Panc1 (cell line): ENCODE data around the gene THSD7B. TPM values are rescaled to one million over a fixed set of nuclear protein-coding genes. Genes with fewer than 3 reads are reported as not detected.

Experiments
- ATAC-seq: fragments of 200-7000 bp; cut with Tn5 transposase; 2 replicates; pipeline ENCODE4 v1.9.1; 2020; ENCODE audit warnings: mild to moderate bottlenecking, moderate library complexity
- BruUV-seq: library from RNA; stranded (reverse); fragments of 400-500 nt; replicated peaks from 2 replicates; lab custom pipeline; 2021; lab: Mats Ljungman, UMichigan
- CTCF ChIA-PET: fragments of 300-600 bp; sonication (Branson Sonifier 250); formaldehyde crosslinking; loops from one replicate; lab custom pipeline; 2022; ENCODE audit warnings: antibody characterized with exemption; lab: Charles Lee
- POLR2A ChIA-PET: fragments of 300-600 bp; sonication (Branson Sonifier 250); formaldehyde crosslinking; loops from one replicate; lab custom pipeline; 2022; ENCODE audit warnings: antibody characterized with exemption; lab: Charles Lee
- DNase-seq: peaks from one replicate; pipeline ENCODE4 v3.0.0-alpha.2; 2010; ENCODE audit warnings: low read depth, low spot score
- H3K27ac ChIP-seq: 2 replicates; pipeline ENCODE4 v1.5.1; 2011; ENCODE audit warnings: mild to moderate bottlenecking, low read length, inconsistent platforms
- H3K27me3 ChIP-seq: fragments of 200-500 bp; sonication (Bioruptor generic); 2 replicates; pipeline ENCODE4 v1.6.0; 2014; ENCODE audit warnings: low read length, inconsistent platforms; ENCODE audit not compliant: control insufficient read depth, insufficient read depth
- H3K36me3 ChIP-seq: fragments of 200-500 bp; sonication (Bioruptor generic); 2 replicates; pipeline ENCODE4 v1.5.1; 2014; ENCODE audit warnings: inconsistent platforms, mild to moderate bottlenecking, low read length, moderate library complexity; ENCODE audit not compliant: control insufficient read depth, insufficient read depth
- H3K4me1 ChIP-seq: 2 replicates; pipeline ENCODE4 v1.5.1; 2011; ENCODE audit warnings: inconsistent platforms, mild to moderate bottlenecking, low read length, moderate library complexity; ENCODE audit not compliant: control insufficient read depth, insufficient read depth
- H3K4me3 ChIP-seq, 2 experiments: 2 replicates each; pipeline ENCODE4 v1.5.1; 2011 to 2012; ENCODE audit warnings: low read depth in 2 of 2, low read length in 2 of 2, mild to moderate bottlenecking in 2 of 2, inconsistent platforms in 1 of 2, moderate library complexity in 1 of 2
- H3K9me3 ChIP-seq: fragments of 200-500 bp; sonication (Bioruptor generic); 2 replicates; pipeline ENCODE4 v1.5.1; 2014; ENCODE audit warnings: low read depth, mild to moderate bottlenecking, inconsistent platforms, low read length, moderate library complexity; ENCODE audit not compliant: control insufficient read depth, insufficient read depth
- CTCF ChIP-seq: fragments of 450-650 bp; IDR thresholded peaks from 2 replicates; pipeline ENCODE4 v1.5.1; 2017; ENCODE audit warnings: mild to moderate bottlenecking
- POLR2AphosphoS5 ChIP-seq: IDR thresholded peaks from 2 replicates; pipeline ENCODE4 v1.6.1; 2012; ENCODE audit warnings: mild to moderate bottlenecking, low read depth, low read length, moderate library complexity
- SIN3A ChIP-seq: IDR thresholded peaks from 2 replicates; pipeline ENCODE4 v1.6.1; 2012; ENCODE audit warnings: low read depth, mild to moderate bottlenecking, low read length, moderate library complexity, borderline replicate concordance; ENCODE audit not compliant: insufficient read depth
- TCF7L2 ChIP-seq: IDR thresholded peaks from 2 replicates; pipeline ENCODE4 v1.6.1; 2011; ENCODE audit warnings: mild to moderate bottlenecking, low read depth, low read length, inconsistent platforms
- in situ Hi-C: cut with HindIII; loops from 2 replicates; pipeline ENCODE4 v1.10.0; 2016; ENCODE audit warnings: low sequenced_read_pairs, low pct_unique_long_range_greater_than_20kb
- intact Hi-C: fragments of 100-400 bp; cut with micrococcal nuclease; formaldehyde crosslinking; loops from one replicate; pipeline ENCODE4 v1.10.0; 2022; ENCODE audit not compliant: unreplicated experiment
- total RNA-seq: library from RNA; stranded (reverse); gene quantifications from one replicate; pipeline ENCODE4 v1.2.1, GENCODE V29; 2021; ENCODE audit not compliant: unreplicated experiment
- TF ChIP-seq, protein P1 (sequence below), 2 experiments: IDR thresholded peaks; 2 replicates each; pipeline ENCODE4 v1.6.1; 2011 to 2012; ENCODE audit warnings: low read depth in 2 of 2, control low read depth in 1 of 2, low read length in 1 of 2, mild to moderate bottlenecking in 1 of 2, moderate library complexity in 1 of 2; ENCODE audit not compliant: insufficient read depth in 1 of 2

Gene THSD7B
- total RNA-seq, 1 experiment from 2014 or later, result not detected

DNA sequence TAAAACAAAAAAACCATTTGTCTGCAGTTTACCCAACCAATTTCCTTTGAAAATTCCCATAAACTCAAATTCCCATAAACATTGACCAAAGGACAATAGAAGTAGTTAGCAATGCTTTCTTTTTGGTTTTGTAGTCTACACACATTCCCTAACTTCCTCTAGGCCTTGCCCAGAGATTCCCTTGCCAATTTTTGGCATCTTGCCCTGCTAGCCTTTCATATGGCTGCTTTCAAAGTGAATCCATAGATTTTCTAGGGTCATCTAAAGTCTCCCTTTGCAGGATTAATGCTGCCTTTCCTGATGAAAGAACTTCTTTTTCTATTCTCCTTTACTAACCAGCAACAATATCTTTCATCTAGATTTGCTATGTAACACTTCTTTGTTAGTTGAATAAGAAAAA is 33.4 kb downstream of the THSD7B start:
- DNase-seq (no peak), ATAC-seq (no peak)
- POLR2A ChIA-PET, result no interaction called here
- Histone ChIP-seq H3K27me3 (no peaks in the 10 kb centered on the region), H3K9me3 (no peaks in the 10 kb centered on the region), H3K4me1 (no peaks in the 10 kb centered on the region), H3K27ac (no peak overlapping the region), H3K4me3 (no peak overlapping the region), H3K36me3 (no peaks in the 10 kb centered on the region)
- CTCF ChIA-PET, result no interaction called here
- no TSS peak for BruUV-seq
- in situ Hi-C loops, result no loop called here
- TF ChIP-seq CTCF (no peak), SIN3A (no peak), TCF7L2 (no peak)
- TF ChIP-seq, protein P1, sequence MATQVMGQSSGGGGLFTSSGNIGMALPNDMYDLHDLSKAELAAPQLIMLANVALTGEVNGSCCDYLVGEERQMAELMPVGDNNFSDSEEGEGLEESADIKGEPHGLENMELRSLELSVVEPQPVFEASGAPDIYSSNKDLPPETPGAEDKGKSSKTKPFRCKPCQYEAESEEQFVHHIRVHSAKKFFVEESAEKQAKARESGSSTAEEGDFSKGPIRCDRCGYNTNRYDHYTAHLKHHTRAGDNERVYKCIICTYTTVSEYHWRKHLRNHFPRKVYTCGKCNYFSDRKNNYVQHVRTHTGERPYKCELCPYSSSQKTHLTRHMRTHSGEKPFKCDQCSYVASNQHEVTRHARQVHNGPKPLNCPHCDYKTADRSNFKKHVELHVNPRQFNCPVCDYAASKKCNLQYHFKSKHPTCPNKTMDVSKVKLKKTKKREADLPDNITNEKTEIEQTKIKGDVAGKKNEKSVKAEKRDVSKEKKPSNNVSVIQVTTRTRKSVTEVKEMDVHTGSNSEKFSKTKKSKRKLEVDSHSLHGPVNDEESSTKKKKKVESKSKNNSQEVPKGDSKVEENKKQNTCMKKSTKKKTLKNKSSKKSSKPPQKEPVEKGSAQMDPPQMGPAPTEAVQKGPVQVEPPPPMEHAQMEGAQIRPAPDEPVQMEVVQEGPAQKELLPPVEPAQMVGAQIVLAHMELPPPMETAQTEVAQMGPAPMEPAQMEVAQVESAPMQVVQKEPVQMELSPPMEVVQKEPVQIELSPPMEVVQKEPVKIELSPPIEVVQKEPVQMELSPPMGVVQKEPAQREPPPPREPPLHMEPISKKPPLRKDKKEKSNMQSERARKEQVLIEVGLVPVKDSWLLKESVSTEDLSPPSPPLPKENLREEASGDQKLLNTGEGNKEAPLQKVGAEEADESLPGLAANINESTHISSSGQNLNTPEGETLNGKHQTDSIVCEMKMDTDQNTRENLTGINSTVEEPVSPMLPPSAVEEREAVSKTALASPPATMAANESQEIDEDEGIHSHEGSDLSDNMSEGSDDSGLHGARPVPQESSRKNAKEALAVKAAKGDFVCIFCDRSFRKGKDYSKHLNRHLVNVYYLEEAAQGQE (IDR thresholded peaks at IDR 0.05; ENCODE audit: insufficient read depth in 1 of 2, low read depth in 2 of 2, low read length in 1 of 2), result no peak
- intact Hi-C loops, result no loop called here

- ChIA-PET POLR2A (no interaction called here), CTCF (no interaction called here)
- Histone ChIP-seq H3K4me3 (no peak overlapping the region), H3K9me3 (no peaks in the 10 kb centered on the region), H3K36me3 (no peaks in the 10 kb centered on the region), H3K27me3 (no peaks in the 10 kb centered on the region), H3K27ac (no peak overlapping the region), H3K4me1 (no peaks in the 10 kb centered on the region)
- no peak for ATAC-seq
- intact Hi-C loops, result no loop called here
- no peak for TF ChIP-seq TCF7L2
- no peak for TF ChIP-seq SIN3A
- no peak for TF ChIP-seq POLR2AphosphoS5
- no peak for TF ChIP-seq CTCF
- TF ChIP-seq, protein P1 (IDR thresholded peaks at IDR 0.05; ENCODE audit: insufficient read depth in 1 of 2, low read depth in 2 of 2, low read length in 1 of 2), result no peak
- in situ Hi-C loops, result no loop called here
- BruUV-seq, result no TSS peak
- DNase-seq, result no peak
Observed at GRCh38 chr2:136801661-136802060, 36.3 kb downstream of the THSD7B start.
